HepG2 (cell line): ENCODE data around the gene TMEM209. TPM values are rescaled to one million over a fixed set of nuclear protein-coding genes. Genes with fewer than 3 reads are reported as not detected.

Experiments used
- ATAC-seq: fragments of 200-7000 bp; cut with Tn5 transposase; 3 replicates; pipeline ENCODE4 v1.9.1; 2020; ENCODE audit warnings: mild to moderate bottlenecking, moderate library complexity
- BruUV-seq: library from RNA; stranded (reverse); fragments of 400-500 nt; replicated peaks from 2 replicates; lab custom pipeline; 2021; lab: Mats Ljungman, UMichigan
- CTCF ChIA-PET: fragments of 300-600 bp; formaldehyde crosslinking; extraction: SDS; loops from one replicate; lab custom pipeline; 2021; ENCODE audit warnings: low total read pairs, inconsistent platforms, low intra/inter-chr PET ratio; lab: Yijun Ruan, JAX
- POLR2A ChIA-PET: fragments of 350-600 bp; sonication (Branson Sonifier 250); formaldehyde crosslinking; loops from one replicate; lab custom pipeline; 2020; ENCODE audit warnings: antibody characterized with exemption, inconsistent platforms; lab: Yijun Ruan, JAX
- DNase-seq: peaks from one replicate; pipeline ENCODE4 v3.0.0-alpha.2; 2015; ENCODE audit warnings: low spot score
- FAIRE-seq: peaks from 3 replicates; lab custom pipeline; 2011; peaks lifted over from hg19 to GRCh38; lab: Jason Lieb, UNC
- H2AFZ ChIP-seq: one replicate; pipeline ENCODE4 v1.6.1; 2011; ENCODE audit warnings: low read length, inconsistent platforms
- H3K27ac ChIP-seq: fragments of 300-600 bp; 3 replicates; pipeline ENCODE4 v1.8.0; 2011; ENCODE audit warnings: mixed run types, mild to moderate bottlenecking, mixed read lengths, low read length, inconsistent platforms; ENCODE audit not compliant: insufficient read depth; ENCODE audit errors: extremely low read length
- H3K27me3 ChIP-seq, 2 experiments: fragments of 200-600 bp in 1 of 2; 2 replicates in 1 of 2; 3 replicates in 1 of 2; pipeline versions ENCODE4 v1.6.0 to v1.8.0; 2011; ENCODE audit warnings: low read length in 2 of 2, mild to moderate bottlenecking in 2 of 2, moderate library complexity in 2 of 2, inconsistent platforms in 1 of 2; ENCODE audit not compliant: insufficient read depth in 2 of 2, control insufficient read depth in 1 of 2
- H3K36me3 ChIP-seq, 2 experiments: fragments of 200-600 bp in 1 of 2; replicated peaks in 1 of 2; 2 replicates in 1 of 2; 3 replicates in 1 of 2; pipeline versions ENCODE4 v1.5.1 to v1.8.0; 2011; ENCODE audit warnings: low read length in 2 of 2, inconsistent platforms in 1 of 2; ENCODE audit not compliant: insufficient read depth in 2 of 2, control insufficient read depth in 1 of 2
- H3K4me1 ChIP-seq: 2 replicates; pipeline ENCODE4 v1.5.1; 2012; ENCODE audit warnings: low read length, inconsistent platforms; ENCODE audit not compliant: insufficient read depth
- H3K4me2 ChIP-seq: 2 replicates; pipeline ENCODE4 v1.6.0; 2011; ENCODE audit warnings: low read depth, low read length, inconsistent platforms
- H3K4me3 ChIP-seq, 3 experiments: fragments of 200-600 bp in 1 of 3; sonication (generic), shearing (Covaris generic) in 1 of 3; replicated peaks in 1 of 3; 2 replicates each; pipeline ENCODE4 v1.5.1; 2011 to 2016; ENCODE audit warnings: low read length in 3 of 3, inconsistent platforms in 2 of 3, low read depth in 2 of 3, mild to moderate bottlenecking in 2 of 3, control low read depth in 1 of 3, mixed read lengths in 1 of 3; ENCODE audit not compliant: insufficient read depth in 1 of 3
- H3K79me2 ChIP-seq: one replicate; pipeline ENCODE4 v1.6.1; 2011; ENCODE audit warnings: low read length, inconsistent platforms; ENCODE audit not compliant: insufficient read depth
- H3K9ac ChIP-seq: 2 replicates; pipeline ENCODE4 v1.6.0; 2011; ENCODE audit warnings: mild to moderate bottlenecking, low read depth, low read length, inconsistent platforms; ENCODE audit not compliant: insufficient read depth
- H3K9me3 ChIP-seq: 2 replicates; pipeline ENCODE4 v1.5.1; 2012; ENCODE audit warnings: mild to moderate bottlenecking, low read length
- H4K20me1 ChIP-seq: 2 replicates; pipeline ENCODE4 v1.6.0; 2011; ENCODE audit warnings: inconsistent platforms, mild to moderate bottlenecking, low read length, moderate library complexity; ENCODE audit not compliant: insufficient read depth
- LCORL ChIP-seq, 2 experiments: fragments of 450-650 bp in 1 of 2; sonication (generic) in 1 of 2; formaldehyde crosslinking in 1 of 2; IDR thresholded peaks; 2 replicates each; pipeline versions ENCODE4 v1.5.0 to v1.6.1; 2017 to 2020; ENCODE audit warnings: antibody characterized with exemption in 1 of 2, missing genetic modification reagents in 1 of 2
- PREB ChIP-seq: sonication (generic); formaldehyde crosslinking; IDR thresholded peaks from 2 replicates; pipeline ENCODE4 v1.4.0; 2020; ENCODE audit warnings: missing genetic modification reagents
- TAF1 ChIP-seq: sonication (generic); formaldehyde crosslinking; IDR thresholded peaks from 2 replicates; pipeline ENCODE4 v1.4.0; 2020; ENCODE audit warnings: missing genetic modification reagents
- XBP1 ChIP-seq: sonication (generic); formaldehyde crosslinking; IDR thresholded peaks from 2 replicates; pipeline ENCODE4 v1.5.0; 2020; ENCODE audit warnings: missing genetic modification reagents
- YEATS4 ChIP-seq: sonication (generic); formaldehyde crosslinking; IDR thresholded peaks from 2 replicates; pipeline ENCODE4 v1.4.0; 2020; ENCODE audit warnings: missing genetic modification reagents, borderline replicate concordance
- ZNF451 ChIP-seq: sonication (generic); formaldehyde crosslinking; IDR thresholded peaks from 2 replicates; pipeline ENCODE4 v1.5.0; 2020; ENCODE audit warnings: mild to moderate bottlenecking, missing genetic modification reagents
- ZNF503 ChIP-seq: sonication (generic); formaldehyde crosslinking; IDR thresholded peaks from 2 replicates; pipeline ENCODE4 v1.4.0; 2020; ENCODE audit warnings: missing genetic modification reagents
- ZNF556 ChIP-seq: sonication (generic); formaldehyde crosslinking; IDR thresholded peaks from 2 replicates; pipeline ENCODE4 v1.4.0; 2020; ENCODE audit warnings: mild to moderate bottlenecking, missing genetic modification reagents, borderline replicate concordance
- ZNF83 ChIP-seq: sonication (generic); formaldehyde crosslinking; IDR thresholded peaks from 2 replicates; pipeline ENCODE4 v1.4.0; 2020; ENCODE audit warnings: missing genetic modification reagents, mild to moderate bottlenecking, borderline replicate concordance
- WGBS: methylation state at CpG from one replicate; pipeline ENCODE4 v1.1.6; 2017; ENCODE audit warnings: low lambda C conversion rate; 5-methylcytosine and 5-hydroxymethylcytosine counted together
- in situ Hi-C: cut with HindIII; loops from 2 replicates; pipeline ENCODE4 v1.10.0; 2017; ENCODE audit warnings: low pct_unique_long_range_greater_than_20kb; ENCODE audit not compliant: extremely low pct_ligation_motif_present
- intact Hi-C: fragments of 100-400 bp; cut with micrococcal nuclease; formaldehyde crosslinking; loops from one replicate; pipeline ENCODE4 v1.10.0; 2022; ENCODE audit not compliant: unreplicated experiment
- polyA plus RNA-seq, 8 experiments: library from polyadenylated mRNA; depleted of rRNA in 3 of 8; stranded (reverse) in 7 of 8; unstranded in 1 of 8; fragments of >200 nt; fragmentation: Illumina TruSeq in 4 of 8; extraction: Trizol in 4 of 8; gene quantifications; 2 replicates each; pipeline versions ENCODE4 v1.2.1 to v1.2.3, GENCODE V29; 2011 to 2016; ENCODE audit warnings: low read depth in 4 of 8, missing spikeins in 1 of 8, mixed read lengths in 1 of 8; ENCODE audit not compliant: insufficient read depth in 1 of 8
- total RNA-seq, 5 experiments: library from RNA; depleted of rRNA; stranded (reverse); fragments of >200 nt; fragmentation: Illumina TruSeq; extraction: Trizol; gene quantifications; 2 replicates each; pipeline ENCODE4 v1.2.3, GENCODE V29; 2016; ENCODE audit warnings: low read depth in 1 of 5

TMEM209 gene
- total and polyA plus RNA-seq, 2 of the 13 experiments (the other 11 are each of a cell fraction or from before 2014, with no cell fraction given): 14.5 to 15.6 TPM

DNA sequence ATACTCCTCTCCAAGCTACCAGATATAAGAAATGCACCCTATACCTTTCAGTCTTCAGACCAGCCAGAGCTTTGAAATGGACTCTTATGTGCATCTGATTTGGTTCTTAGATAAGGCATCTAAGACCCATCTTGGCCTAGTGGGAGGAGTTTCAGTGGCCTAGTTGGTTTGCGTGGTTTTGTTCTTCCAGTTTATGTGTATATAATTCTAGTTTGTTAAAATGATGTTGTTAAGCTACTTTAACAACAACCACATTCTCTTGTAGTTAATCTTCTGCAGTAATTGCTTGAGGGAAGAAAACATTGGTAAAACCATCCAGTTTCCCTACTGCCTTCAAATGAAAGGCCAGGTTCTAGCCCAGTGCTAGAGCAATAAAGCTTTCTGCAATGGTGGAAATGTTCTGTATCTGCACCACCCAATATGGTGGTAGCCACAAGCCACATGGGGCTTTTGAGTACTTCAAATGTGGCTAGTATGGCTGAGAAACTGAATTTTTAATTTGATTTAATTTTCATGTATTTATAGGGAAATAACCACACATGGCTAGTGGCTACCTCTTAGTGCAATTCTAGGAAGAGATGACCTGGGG is 68.5 kb downstream of the TMEM209 start:
- TF ChIP-seq YEATS4 (CRISPR knock-in tag): no peak
- no peaks in the 10 kb centered on the region for H4K20me1 ChIP-seq
- FAIRE-seq: no peak
- 93% methylated on average over 1 of the region's 1 CpG for WGBS
- H3K9ac ChIP-seq: no peak overlapping the region
- in situ Hi-C loops: no loop called here
- no peak overlapping the region for H3K27ac ChIP-seq
- no peaks in the 10 kb centered on the region for H3K27me3 ChIP-seq
- H3K36me3 ChIP-seq: peaks cover 0 to 20% of the 10 kb centered on the region in 2 experiments; a peak in 2 of 5 replicates
- H2AFZ ChIP-seq: no peak overlapping the region
- intact Hi-C loops: no loop called here
- no peaks in the 10 kb centered on the region for H3K79me2 ChIP-seq
- H3K9me3 ChIP-seq: no peaks in the 10 kb centered on the region
- H3K4me1 ChIP-seq: no peaks in the 10 kb centered on the region
- no peak for DNase-seq
- no peak overlapping the region for H3K4me2 ChIP-seq
- ChIA-PET CTCF (no interaction called here), POLR2A (no interaction called here)
- H3K4me3 ChIP-seq: no peak overlapping the region
- BruUV-seq: no TSS peak
- no peak for ATAC-seq

DNA sequence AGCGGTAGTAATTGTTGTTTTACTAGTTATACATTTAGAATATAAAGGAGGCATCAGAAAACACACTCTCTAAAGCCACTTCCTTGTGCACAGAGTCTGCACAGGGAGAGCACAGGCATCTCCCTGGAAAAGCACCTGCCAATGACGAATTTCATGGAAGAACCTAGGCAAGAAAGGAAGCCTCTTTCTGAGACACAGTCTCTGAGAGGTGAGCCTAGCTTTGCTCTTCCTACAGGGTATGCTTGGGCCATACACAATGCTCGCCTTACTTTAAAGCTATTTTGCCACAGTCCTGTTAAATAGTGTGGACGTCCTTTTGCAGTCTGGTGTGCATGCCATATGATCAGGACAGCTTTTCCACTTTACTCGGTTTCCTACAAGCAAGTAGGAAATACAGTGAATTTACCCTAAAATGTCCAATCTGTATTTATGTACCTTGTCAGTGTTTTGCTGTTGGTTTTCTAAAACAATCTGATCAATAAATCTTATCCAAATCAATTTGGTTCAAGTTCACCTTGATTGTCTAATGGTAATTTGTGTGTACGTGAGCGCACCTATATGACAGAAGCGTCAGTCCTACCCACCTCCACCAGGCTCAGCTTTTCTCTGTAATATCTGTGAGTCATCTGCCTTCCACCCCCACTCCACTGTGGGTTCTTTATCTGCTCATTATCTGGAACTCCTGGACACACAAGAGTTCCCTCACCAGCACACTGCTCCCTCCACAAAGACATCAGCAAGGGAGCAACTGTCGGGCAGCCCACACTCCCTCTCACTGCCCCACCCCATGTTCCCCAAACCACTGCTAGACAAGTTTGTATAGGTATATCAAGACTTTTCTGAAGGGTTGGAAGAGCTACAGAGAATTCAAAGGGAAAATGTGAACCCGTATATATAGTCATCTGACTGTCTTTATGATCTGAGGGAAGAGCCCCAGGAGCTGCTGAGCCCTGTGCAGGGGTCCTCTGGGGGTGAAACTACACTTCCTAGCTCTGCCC is 69.7 kb downstream of the TMEM209 start:
- intact Hi-C loops: no loop called here
- Histone ChIP-seq H3K27ac (no peak overlapping the region), H3K79me2 (no peaks in the 10 kb centered on the region), H3K9ac (no peak overlapping the region), H3K27me3 (no peaks in the 10 kb centered on the region), H3K4me2 (no peak overlapping the region), H3K4me1 (no peaks in the 10 kb centered on the region), H3K4me3 (no peak overlapping the region), H3K36me3 (peaks cover 2 to 29% of the 10 kb centered on the region in 2 experiments; a peak in 2 of 5 replicates), H4K20me1 (no peaks in the 10 kb centered on the region), H2AFZ (no peak overlapping the region), H3K9me3 (no peaks in the 10 kb centered on the region)
- TF ChIP-seq ZNF556 (CRISPR knock-in tag) (no peak), LCORL (IDR thresholded peaks at IDR 0.05) (no peak), LCORL (CRISPR knock-in tag; IDR thresholded peaks at IDR 0.05) (no peak), XBP1 (CRISPR knock-in tag) (no peak), PREB (CRISPR knock-in tag) (no peak), TAF1 (no peak), ZNF451 (no peak), ZNF503 (CRISPR knock-in tag) (no peak), ZNF83 (CRISPR knock-in tag) (no peak)
- ChIA-PET CTCF (no interaction called here), POLR2A (interaction anchor here (0.9 kb wide), 1 partner anchor 70 kb away, joined by 3 read pairs; the partner anchor contains the start of gene TMEM209)
- BruUV-seq: no TSS peak
- FAIRE-seq: no peak
- WGBS: 96% methylated on average over 10 of the region's 10 CpGs
- ATAC-seq: no peak
- DNase-seq: no peak
- in situ Hi-C loops: no loop called here
